ENCODE measurements around the gene FTMT. TPM values are rescaled to one million over a fixed set of nuclear protein-coding genes. Genes with fewer than 3 reads are reported as not detected.

The FTMT gene
- total and polyA plus RNA-seq, 9 of the 15 experiments (the other 6 are each of a cell fraction or from before 2014, with no cell fraction given) = not detected

DNA sequence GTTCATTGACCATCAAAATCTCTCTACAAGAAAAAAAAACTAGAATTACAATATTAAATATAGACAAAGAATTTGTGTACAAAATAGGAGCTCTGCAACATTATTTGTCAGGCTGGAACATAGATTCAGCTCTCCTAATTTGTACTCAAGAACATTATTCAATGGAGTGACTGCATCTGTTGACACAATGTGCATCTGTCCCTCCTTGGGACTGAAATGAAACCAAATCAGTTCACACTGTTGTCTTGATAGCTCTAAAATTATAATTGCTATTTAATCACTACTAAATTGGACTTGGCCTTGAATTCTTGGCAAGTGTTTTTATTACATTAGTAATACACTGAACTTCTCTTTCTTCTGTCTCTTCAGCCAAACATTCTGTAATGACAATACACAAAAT lies 47.7 kb downstream of the FTMT start:
- intact Hi-C loops (cut with micrococcal nuclease) = no loop called here
- no peaks in the 10 kb centered on the region for H3K36me3 ChIP-seq (ENCODE audit: control insufficient read depth, insufficient read depth, low read length)
- H3K27me3 ChIP-seq (ENCODE audit: control insufficient read depth in 2 of 2, insufficient read depth in 2 of 2, low read length in 2 of 2) = no peaks in the 10 kb centered on the region
- no peaks in the 10 kb centered on the region for H3K9me1 ChIP-seq (ENCODE audit: control insufficient read depth, insufficient read depth, low read length)
- BruUV-seq (replicated peaks) = no TSS peak
- FAIRE-seq (no peak), DNase-seq (ENCODE audit: extremely low read depth in 1 of 4, low spot score in 3 of 4) (no peak), ATAC-seq (no peak)
- no peak overlapping the region for H3K9ac ChIP-seq (ENCODE audit: insufficient read depth in 1 of 2, low read depth in 2 of 2, low read length in 2 of 2)
- no peaks in the 10 kb centered on the region for H3K4me1 ChIP-seq (replicated peaks in 1 of 2; ENCODE audit: control insufficient read depth in 2 of 2, insufficient read depth in 2 of 2, low read length in 2 of 2)
- H3K4me2 ChIP-seq (ENCODE audit: insufficient read depth, low read length) = no peak overlapping the region
- no peak overlapping the region for H3K4me3 ChIP-seq
- H2AFZ ChIP-seq (ENCODE audit: low read depth, low read length) = no peak overlapping the region
- no peaks in the 10 kb centered on the region for H3K9me3 ChIP-seq (replicated peaks; ENCODE audit: control insufficient read depth, insufficient read depth, low read depth, low read length)
- H4K20me1 ChIP-seq (replicated peaks; ENCODE audit: control insufficient read depth, insufficient read depth, low read length) = no peaks in the 10 kb centered on the region
- H3K27ac ChIP-seq (ENCODE audit: extremely low read depth, low read depth, low read length) = no peak overlapping the region
- ChIA-PET POLR2A (interaction anchor here (0.7 kb wide), 1 partner anchor 9 kb away, joined by 3 read pairs; no protein-coding TSS in a partner anchor), CTCF (ENCODE audit: low intra/inter-chr PET ratio) (interaction anchor here (0.6 kb wide), 1 partner anchor 310 kb away, joined by 4 read pairs; no protein-coding TSS in a partner anchor)
- H3K79me2 ChIP-seq (ENCODE audit: control insufficient read depth, insufficient read depth, low read length) = no peaks in the 10 kb centered on the region
- in situ Hi-C loops (cut with MboI) = no loop called here
- TF ChIP-seq, protein P1, sequence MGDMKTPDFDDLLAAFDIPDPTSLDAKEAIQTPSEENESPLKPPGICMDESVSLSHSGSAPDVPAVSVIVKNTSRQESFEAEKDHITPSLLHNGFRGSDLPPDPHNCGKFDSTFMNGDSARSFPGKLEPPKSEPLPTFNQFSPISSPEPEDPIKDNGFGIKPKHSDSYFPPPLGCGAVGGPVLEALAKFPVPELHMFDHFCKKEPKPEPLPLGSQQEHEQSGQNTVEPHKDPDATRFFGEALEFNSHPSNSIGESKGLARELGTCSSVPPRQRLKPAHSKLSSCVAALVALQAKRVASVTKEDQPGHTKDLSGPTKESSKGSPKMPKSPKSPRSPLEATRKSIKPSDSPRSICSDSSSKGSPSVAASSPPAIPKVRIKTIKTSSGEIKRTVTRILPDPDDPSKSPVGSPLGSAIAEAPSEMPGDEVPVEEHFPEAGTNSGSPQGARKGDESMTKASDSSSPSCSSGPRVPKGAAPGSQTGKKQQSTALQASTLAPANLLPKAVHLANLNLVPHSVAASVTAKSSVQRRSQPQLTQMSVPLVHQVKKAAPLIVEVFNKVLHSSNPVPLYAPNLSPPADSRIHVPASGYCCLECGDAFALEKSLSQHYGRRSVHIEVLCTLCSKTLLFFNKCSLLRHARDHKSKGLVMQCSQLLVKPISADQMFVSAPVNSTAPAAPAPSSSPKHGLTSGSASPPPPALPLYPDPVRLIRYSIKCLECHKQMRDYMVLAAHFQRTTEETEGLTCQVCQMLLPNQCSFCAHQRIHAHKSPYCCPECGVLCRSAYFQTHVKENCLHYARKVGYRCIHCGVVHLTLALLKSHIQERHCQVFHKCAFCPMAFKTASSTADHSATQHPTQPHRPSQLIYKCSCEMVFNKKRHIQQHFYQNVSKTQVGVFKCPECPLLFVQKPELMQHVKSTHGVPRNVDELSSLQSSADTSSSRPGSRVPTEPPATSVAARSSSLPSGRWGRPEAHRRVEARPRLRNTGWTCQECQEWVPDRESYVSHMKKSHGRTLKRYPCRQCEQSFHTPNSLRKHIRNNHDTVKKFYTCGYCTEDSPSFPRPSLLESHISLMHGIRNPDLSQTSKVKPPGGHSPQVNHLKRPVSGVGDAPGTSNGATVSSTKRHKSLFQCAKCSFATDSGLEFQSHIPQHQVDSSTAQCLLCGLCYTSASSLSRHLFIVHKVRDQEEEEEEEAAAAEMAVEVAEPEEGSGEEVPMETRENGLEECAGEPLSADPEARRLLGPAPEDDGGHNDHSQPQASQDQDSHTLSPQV (IDR thresholded peaks at IDR 0.05) = no peak
- no peak for TF ChIP-seq ZNF134 (CRISPR knock-in tag; conservative IDR thresholded peaks at IDR 0.05)
- TF ChIP-seq ARID1B (IDR thresholded peaks at IDR 0.05) = no peak
- TF ChIP-seq, protein P2, sequence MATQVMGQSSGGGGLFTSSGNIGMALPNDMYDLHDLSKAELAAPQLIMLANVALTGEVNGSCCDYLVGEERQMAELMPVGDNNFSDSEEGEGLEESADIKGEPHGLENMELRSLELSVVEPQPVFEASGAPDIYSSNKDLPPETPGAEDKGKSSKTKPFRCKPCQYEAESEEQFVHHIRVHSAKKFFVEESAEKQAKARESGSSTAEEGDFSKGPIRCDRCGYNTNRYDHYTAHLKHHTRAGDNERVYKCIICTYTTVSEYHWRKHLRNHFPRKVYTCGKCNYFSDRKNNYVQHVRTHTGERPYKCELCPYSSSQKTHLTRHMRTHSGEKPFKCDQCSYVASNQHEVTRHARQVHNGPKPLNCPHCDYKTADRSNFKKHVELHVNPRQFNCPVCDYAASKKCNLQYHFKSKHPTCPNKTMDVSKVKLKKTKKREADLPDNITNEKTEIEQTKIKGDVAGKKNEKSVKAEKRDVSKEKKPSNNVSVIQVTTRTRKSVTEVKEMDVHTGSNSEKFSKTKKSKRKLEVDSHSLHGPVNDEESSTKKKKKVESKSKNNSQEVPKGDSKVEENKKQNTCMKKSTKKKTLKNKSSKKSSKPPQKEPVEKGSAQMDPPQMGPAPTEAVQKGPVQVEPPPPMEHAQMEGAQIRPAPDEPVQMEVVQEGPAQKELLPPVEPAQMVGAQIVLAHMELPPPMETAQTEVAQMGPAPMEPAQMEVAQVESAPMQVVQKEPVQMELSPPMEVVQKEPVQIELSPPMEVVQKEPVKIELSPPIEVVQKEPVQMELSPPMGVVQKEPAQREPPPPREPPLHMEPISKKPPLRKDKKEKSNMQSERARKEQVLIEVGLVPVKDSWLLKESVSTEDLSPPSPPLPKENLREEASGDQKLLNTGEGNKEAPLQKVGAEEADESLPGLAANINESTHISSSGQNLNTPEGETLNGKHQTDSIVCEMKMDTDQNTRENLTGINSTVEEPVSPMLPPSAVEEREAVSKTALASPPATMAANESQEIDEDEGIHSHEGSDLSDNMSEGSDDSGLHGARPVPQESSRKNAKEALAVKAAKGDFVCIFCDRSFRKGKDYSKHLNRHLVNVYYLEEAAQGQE (IDR thresholded peaks at IDR 0.05; ENCODE audit: borderline replicate concordance) = no peak
- TF ChIP-seq, protein P2 (CRISPR knock-in tag; IDR thresholded peaks at IDR 0.05; ENCODE audit: low read depth) = no peak
- TF ChIP-seq TRIM24 (IDR thresholded peaks at IDR 0.05) = no peak
- TF ChIP-seq, protein P3, sequence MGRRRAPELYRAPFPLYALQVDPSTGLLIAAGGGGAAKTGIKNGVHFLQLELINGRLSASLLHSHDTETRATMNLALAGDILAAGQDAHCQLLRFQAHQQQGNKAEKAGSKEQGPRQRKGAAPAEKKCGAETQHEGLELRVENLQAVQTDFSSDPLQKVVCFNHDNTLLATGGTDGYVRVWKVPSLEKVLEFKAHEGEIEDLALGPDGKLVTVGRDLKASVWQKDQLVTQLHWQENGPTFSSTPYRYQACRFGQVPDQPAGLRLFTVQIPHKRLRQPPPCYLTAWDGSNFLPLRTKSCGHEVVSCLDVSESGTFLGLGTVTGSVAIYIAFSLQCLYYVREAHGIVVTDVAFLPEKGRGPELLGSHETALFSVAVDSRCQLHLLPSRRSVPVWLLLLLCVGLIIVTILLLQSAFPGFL (CRISPR knock-in tag; IDR thresholded peaks at IDR 0.05) = no peak
- no peak for TF ChIP-seq MEF2A (IDR thresholded peaks at IDR 0.05; ENCODE audit: control insufficient read depth, low read depth, low read length)
- no peak for TF ChIP-seq TARDBP (IDR thresholded peaks at IDR 0.05)
- TF ChIP-seq PTRF (tag; IDR thresholded peaks at IDR 0.05) = no peak
- TF ChIP-seq BHLHE40 (IDR thresholded peaks at IDR 0.05; ENCODE audit: low read length) = no peak
